HepG2 (cell line): ENCODE measurements around the gene IFT52. TPM values are rescaled to one million over a fixed set of nuclear protein-coding genes. Genes with fewer than 3 reads are reported as not detected.

Experiments
- ATF7 ChIP-seq, 2 experiments: fragments of 450-650 bp in 1 of 2; sonication (generic) in 1 of 2; formaldehyde crosslinking in 1 of 2; IDR thresholded peaks; 2 replicates each; pipeline versions ENCODE4 v1.4.0 to v1.6.1; 2016 to 2020; ENCODE audit warnings: antibody characterized with exemption in 1 of 2, mild to moderate bottlenecking in 1 of 2, missing genetic modification reagents in 1 of 2
- HNF1A ChIP-seq, 2 experiments: sonication (generic) in 1 of 2; formaldehyde crosslinking in 1 of 2; IDR thresholded peaks; 2 replicates each; pipeline versions ENCODE4 v1.4.0 to v1.6.1; 2016 to 2020; ENCODE audit warnings: borderline replicate concordance in 1 of 2, low read depth in 1 of 2, mild to moderate bottlenecking in 1 of 2, missing genetic modification reagents in 1 of 2
- KMT2A ChIP-seq: sonication (generic); formaldehyde crosslinking; IDR thresholded peaks from 2 replicates; pipeline ENCODE4 v1.4.0; 2020; ENCODE audit warnings: missing genetic modification reagents
- MIER3 ChIP-seq: IDR thresholded peaks from 2 replicates; pipeline ENCODE4 v1.6.1; 2016; ENCODE audit warnings: missing compliant biosample characterization, borderline replicate concordance
- NCOR1 ChIP-seq: fragments of 200-600 bp; sonication (generic); IDR thresholded peaks from 2 replicates; pipeline ENCODE4 v1.7.0; 2017; ENCODE audit warnings: antibody characterized with exemption, low read length, borderline replicate concordance
- NFIB ChIP-seq: sonication (generic); formaldehyde crosslinking; IDR thresholded peaks from 2 replicates; pipeline ENCODE4 v1.9.0; 2021; ENCODE audit warnings: missing genetic modification reagents, mild to moderate bottlenecking, borderline replicate concordance
- RXRA ChIP-seq: sonication (generic); formaldehyde crosslinking; IDR thresholded peaks from 2 replicates; pipeline ENCODE4 v1.5.1; 2020; ENCODE audit warnings: missing genetic modification reagents
- ZNF10 ChIP-seq: sonication (generic); formaldehyde crosslinking; IDR thresholded peaks from 2 replicates; pipeline ENCODE4 v1.4.0; 2020; ENCODE audit warnings: mild to moderate bottlenecking, low read depth, missing genetic modification reagents, borderline replicate concordance
- ZNF557 ChIP-seq: sonication (generic); formaldehyde crosslinking; IDR thresholded peaks from 2 replicates; pipeline ENCODE4 v1.4.0; 2020; ENCODE audit warnings: missing genetic modification reagents
- ZNF614 ChIP-seq: IDR thresholded peaks from 2 replicates; pipeline ENCODE4 v1.6.1; 2018; ENCODE audit warnings: missing biosample characterization, missing genetic modification reagents, inconsistent platforms, borderline replicate concordance
- ZNF746 ChIP-seq: sonication (generic); formaldehyde crosslinking; IDR thresholded peaks from 2 replicates; pipeline ENCODE4 v1.8.0; 2022; ENCODE audit warnings: mild to moderate bottlenecking, missing genetic modification reagents
- ZNF781 ChIP-seq: sonication (generic); formaldehyde crosslinking; IDR thresholded peaks from 2 replicates; pipeline ENCODE4 v1.5.1; 2020; ENCODE audit warnings: borderline replicate concordance, mild to moderate bottlenecking, missing genetic modification reagents; ENCODE audit errors: not compliant biosample characterization
- ZSCAN21 ChIP-seq: sonication (generic); formaldehyde crosslinking; IDR thresholded peaks from 2 replicates; pipeline ENCODE4 v1.8.0; 2022; ENCODE audit warnings: mild to moderate bottlenecking, missing genetic modification reagents, moderate library complexity, borderline replicate concordance
- polyA plus RNA-seq, 8 experiments: library from polyadenylated mRNA; depleted of rRNA in 3 of 8; stranded (reverse) in 7 of 8; unstranded in 1 of 8; fragments of >200 nt; fragmentation: Illumina TruSeq in 4 of 8; extraction: Trizol in 4 of 8; gene quantifications; 2 replicates each; pipeline versions ENCODE4 v1.2.1 to v1.2.3, GENCODE V29; 2011 to 2016; ENCODE audit warnings: low read depth in 4 of 8, missing spikeins in 1 of 8, mixed read lengths in 1 of 8; ENCODE audit not compliant: insufficient read depth in 1 of 8
- total RNA-seq, 5 experiments: library from RNA; depleted of rRNA; stranded (reverse); fragments of >200 nt; fragmentation: Illumina TruSeq; extraction: Trizol; gene quantifications; 2 replicates each; pipeline ENCODE4 v1.2.3, GENCODE V29; 2016; ENCODE audit warnings: low read depth in 1 of 5
- TF ChIP-seq, protein P1 (sequence below): sonication (generic); formaldehyde crosslinking; IDR thresholded peaks from 2 replicates; pipeline ENCODE4 v1.4.0; 2020; ENCODE audit warnings: missing genetic modification reagents
- TF ChIP-seq, protein P2 (sequence below), 2 experiments: sonication (generic) in 1 of 2; formaldehyde crosslinking in 1 of 2; IDR thresholded peaks; 2 replicates each; pipeline versions ENCODE4 v1.6.1 to v1.9.0; 2014 to 2022; ENCODE audit warnings: antibody characterized with exemption in 1 of 2, borderline replicate concordance in 1 of 2, inconsistent platforms in 1 of 2, low read depth in 1 of 2, missing genetic modification reagents in 1 of 2

The IFT52 gene
- total and polyA plus RNA-seq, 2 of the 13 experiments (the other 11 are each of a cell fraction or from before 2014, with no cell fraction given): 48.0 to 64.0 TPM

GRCh38 chr20:43583982-43584432, 6.7 kb upstream of the IFT52 start (continued):
- TF ChIP-seq ZNF746: no peak
- TF ChIP-seq NFIB: peak; percentile 73; the same call in 1 of the 2 replicates
- peak; percentile 63; the same call in 1 of the 2 replicates for TF ChIP-seq NCOR1
- TF ChIP-seq ZNF781 (CRISPR knock-in tag): no peak
- no peak for TF ChIP-seq HNF1A (IDR thresholded peaks at IDR 0.05; ENCODE audit: low read depth)
- no peak for TF ChIP-seq HNF1A (CRISPR knock-in tag; IDR thresholded peaks at IDR 0.05; ENCODE audit: borderline replicate concordance)
- TF ChIP-seq ZNF614 (CRISPR knock-in tag): no peak
- peak; percentile 67 for TF ChIP-seq ZSCAN21
- TF ChIP-seq, protein P1, sequence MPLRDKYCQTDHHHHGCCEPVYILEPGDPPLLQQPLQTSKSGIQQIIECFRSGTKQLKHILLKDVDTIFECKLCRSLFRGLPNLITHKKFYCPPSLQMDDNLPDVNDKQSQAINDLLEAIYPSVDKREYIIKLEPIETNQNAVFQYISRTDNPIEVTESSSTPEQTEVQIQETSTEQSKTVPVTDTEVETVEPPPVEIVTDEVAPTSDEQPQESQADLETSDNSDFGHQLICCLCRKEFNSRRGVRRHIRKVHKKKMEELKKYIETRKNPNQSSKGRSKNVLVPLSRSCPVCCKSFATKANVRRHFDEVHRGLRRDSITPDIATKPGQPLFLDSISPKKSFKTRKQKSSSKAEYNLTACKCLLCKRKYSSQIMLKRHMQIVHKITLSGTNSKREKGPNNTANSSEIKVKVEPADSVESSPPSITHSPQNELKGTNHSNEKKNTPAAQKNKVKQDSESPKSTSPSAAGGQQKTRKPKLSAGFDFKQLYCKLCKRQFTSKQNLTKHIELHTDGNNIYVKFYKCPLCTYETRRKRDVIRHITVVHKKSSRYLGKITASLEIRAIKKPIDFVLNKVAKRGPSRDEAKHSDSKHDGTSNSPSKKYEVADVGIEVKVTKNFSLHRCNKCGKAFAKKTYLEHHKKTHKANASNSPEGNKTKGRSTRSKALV: no peak
- TF ChIP-seq, protein P2, sequence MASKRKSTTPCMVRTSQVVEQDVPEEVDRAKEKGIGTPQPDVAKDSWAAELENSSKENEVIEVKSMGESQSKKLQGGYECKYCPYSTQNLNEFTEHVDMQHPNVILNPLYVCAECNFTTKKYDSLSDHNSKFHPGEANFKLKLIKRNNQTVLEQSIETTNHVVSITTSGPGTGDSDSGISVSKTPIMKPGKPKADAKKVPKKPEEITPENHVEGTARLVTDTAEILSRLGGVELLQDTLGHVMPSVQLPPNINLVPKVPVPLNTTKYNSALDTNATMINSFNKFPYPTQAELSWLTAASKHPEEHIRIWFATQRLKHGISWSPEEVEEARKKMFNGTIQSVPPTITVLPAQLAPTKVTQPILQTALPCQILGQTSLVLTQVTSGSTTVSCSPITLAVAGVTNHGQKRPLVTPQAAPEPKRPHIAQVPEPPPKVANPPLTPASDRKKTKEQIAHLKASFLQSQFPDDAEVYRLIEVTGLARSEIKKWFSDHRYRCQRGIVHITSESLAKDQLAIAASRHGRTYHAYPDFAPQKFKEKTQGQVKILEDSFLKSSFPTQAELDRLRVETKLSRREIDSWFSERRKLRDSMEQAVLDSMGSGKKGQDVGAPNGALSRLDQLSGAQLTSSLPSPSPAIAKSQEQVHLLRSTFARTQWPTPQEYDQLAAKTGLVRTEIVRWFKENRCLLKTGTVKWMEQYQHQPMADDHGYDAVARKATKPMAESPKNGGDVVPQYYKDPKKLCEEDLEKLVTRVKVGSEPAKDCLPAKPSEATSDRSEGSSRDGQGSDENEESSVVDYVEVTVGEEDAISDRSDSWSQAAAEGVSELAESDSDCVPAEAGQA (IDR thresholded peaks at IDR 0.05; ENCODE audit: low read depth): no peak
- TF ChIP-seq, protein P2 (CRISPR knock-in tag; IDR thresholded peaks at IDR 0.05; ENCODE audit: borderline replicate concordance): no peak
- no peak for TF ChIP-seq KMT2A
- TF ChIP-seq ATF7 (IDR thresholded peaks at IDR 0.05): no peak
- TF ChIP-seq ATF7 (CRISPR knock-in tag; IDR thresholded peaks at IDR 0.05): no peak
- peak; percentile 19; the same call in 1 of the 2 replicates for TF ChIP-seq MIER3 (CRISPR knock-in tag)
- peak; percentile 64; the same call in 1 of the 2 replicates for TF ChIP-seq RXRA (CRISPR knock-in tag)
- no peak for TF ChIP-seq ZNF10 (CRISPR knock-in tag)
- TF ChIP-seq ZNF557 (CRISPR knock-in tag): no peak
